Islet precursor cell (in vitro differentiated cells): ENCODE results near the gene ARMCX6.
A peak's percentile ranks its signal among the peaks of the same experiment; 100 is the strongest.
"Not testable (repeated sequence)": the region's sequence is repeated elsewhere in the genome, so short reads cannot be mapped to it uniquely, and the experiment has no call there.

Source experiments
- DNase-seq: peaks from one replicate; pipeline ENCODE4 v3.0.0-alpha.2; 2018

ARMCX6 gene

GRCh38 chrX:101617211-101618191 lies at the start of gene ARMCX6:
Gene ARMCX6, minus strand, starts transcription at chrX:101618000. Its CDS starts 1,380 bp downstream, at chrX:101616620.
- DNase-seq = peak; percentile 85

- peak; percentile 62 for DNase-seq
Observed at GRCh38 chrX:101659601-101660063, 41.8 kb upstream of the ARMCX6 start, which contains the start of gene ARMCX2. Gene ARMCX2, minus strand, starts transcription at chrX:101659850. Its CDS starts 2,262 bp downstream, at chrX:101657588.

- DNase-seq = peak; percentile 74
Observed at GRCh38 chrX:101658661-101659491, 41.1 kb upstream of the ARMCX6 start.

GRCh38 chrX:101657495-101657894 lies 39.7 kb upstream of the ARMCX6 start:
- DNase-seq = no peak

- DNase-seq = no peak
Observed at GRCh38 chrX:101656817-101657216, 39.0 kb upstream of the ARMCX6 start.

GRCh38 chrX:101655534-101655933 lies 37.7 kb upstream of the ARMCX6 start:
- DNase-seq = no peak

GRCh38 chrX:101647716-101648115 lies 29.9 kb upstream of the ARMCX6 start:
- DNase-seq = not testable (repeated sequence)

- DNase-seq = no peak
Observed at GRCh38 chrX:101642093-101642492, 24.3 kb upstream of the ARMCX6 start.

- DNase-seq = no peak
Observed at GRCh38 chrX:101639583-101639982, 21.8 kb upstream of the ARMCX6 start.

- DNase-seq = peak; percentile 75
Observed at GRCh38 chrX:101619364-101619763, 1.6 kb upstream of the ARMCX6 start.

GRCh38 chrX:101605728-101606127 lies 12.1 kb downstream of the ARMCX6 start:
- no peak for DNase-seq

- DNase-seq = no peak
Observed at GRCh38 chrX:101605146-101605545, 12.7 kb downstream of the ARMCX6 start.

- no peak for DNase-seq
Observed at GRCh38 chrX:101602077-101602476, 15.7 kb downstream of the ARMCX6 start.

- DNase-seq = not testable (repeated sequence)
Observed at GRCh38 chrX:101599592-101599991, 18.2 kb downstream of the ARMCX6 start.

GRCh38 chrX:101595739-101596419 lies 21.9 kb downstream of the ARMCX6 start:
- DNase-seq = peak; percentile 59
